GM18861 (cell line): ENCODE measurements around the gene ATAD1.
A peak's percentile ranks its signal among the peaks of the same experiment; 100 is the strongest.
"Not testable (repeated sequence)": the region's sequence is repeated elsewhere in the genome, so short reads cannot be mapped to it uniquely, and the experiment has no call there.

Experiments used
- ATAC-seq: cut with Tn5 transposase; IDR thresholded peaks from one replicate; pipeline ENCODE4 v1.9.1; 2021; ENCODE audit not compliant: unreplicated experiment

ATAD1 gene

GRCh38 chr10:87760195-87760905 lies 57.7 kb downstream of the ATAD1 start:
- no peak for ATAC-seq

GRCh38 chr10:87759551-87759950 lies 58.5 kb downstream of the ATAD1 start:
- ATAC-seq, result no peak

- no peak for ATAC-seq
Measured at GRCh38 chr10:87757685-87758084, 60.3 kb downstream of the ATAD1 start.

DNA sequence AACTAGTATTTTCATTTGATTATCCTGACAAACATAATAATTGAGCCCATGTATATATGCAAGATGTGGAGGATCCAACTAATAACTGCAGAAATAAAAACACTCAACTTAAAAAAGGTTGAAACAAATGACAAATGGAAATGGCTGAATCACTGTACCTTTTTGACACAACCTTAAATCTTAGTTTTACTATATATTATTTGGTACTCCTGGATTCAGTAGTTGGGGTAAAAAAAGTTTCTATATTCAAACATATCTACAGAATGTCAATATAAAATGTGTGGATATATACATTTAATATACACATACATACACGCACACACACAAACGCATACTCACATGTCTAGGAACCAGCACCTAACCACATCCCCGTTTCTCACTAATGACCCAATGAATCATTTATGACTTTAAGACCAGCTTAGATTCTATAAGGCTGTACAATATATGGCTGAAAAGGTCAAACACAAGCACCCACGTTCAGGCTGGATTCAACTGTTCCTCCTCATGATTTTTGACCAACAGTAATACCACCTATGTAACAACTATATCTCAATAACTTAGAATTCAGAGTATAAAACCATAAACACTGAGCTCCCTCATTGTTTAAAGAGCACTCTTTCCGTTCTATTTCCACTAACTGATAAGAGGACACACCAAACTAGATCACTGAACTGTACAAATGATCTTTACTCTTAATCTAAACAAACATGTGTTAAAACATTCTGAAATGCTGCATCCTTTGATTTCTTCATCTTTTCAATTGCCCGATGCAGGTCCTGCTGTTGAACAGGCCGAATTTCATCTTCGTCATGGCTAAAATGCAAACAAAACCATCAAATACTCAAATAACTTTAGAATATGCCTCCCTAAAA lies 63.8 kb downstream of the ATAD1 start:
- no peak for ATAC-seq

DNA sequence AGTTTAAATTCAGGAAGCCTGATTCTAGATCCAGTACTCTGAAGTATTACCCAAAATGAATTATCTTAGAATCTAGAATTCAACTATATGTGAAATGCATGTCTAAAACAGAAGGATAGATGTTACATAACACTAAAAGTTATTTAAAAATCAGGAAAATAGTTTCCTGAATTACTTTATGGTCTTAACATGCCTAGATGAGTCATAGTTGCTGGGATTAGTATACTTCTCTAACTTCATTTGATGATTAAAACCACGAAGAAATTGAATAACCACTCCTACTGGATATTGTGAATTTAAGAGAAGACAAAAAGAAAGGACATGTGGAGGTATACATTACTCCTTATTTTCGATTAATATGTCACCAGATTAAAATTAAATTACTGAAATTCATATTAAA lies 65.5 kb downstream of the ATAD1 start:
- ATAC-seq, result no peak

GRCh38 chr10:87751274-87751673 lies 66.8 kb downstream of the ATAD1 start:
- no peak for ATAC-seq

DNA sequence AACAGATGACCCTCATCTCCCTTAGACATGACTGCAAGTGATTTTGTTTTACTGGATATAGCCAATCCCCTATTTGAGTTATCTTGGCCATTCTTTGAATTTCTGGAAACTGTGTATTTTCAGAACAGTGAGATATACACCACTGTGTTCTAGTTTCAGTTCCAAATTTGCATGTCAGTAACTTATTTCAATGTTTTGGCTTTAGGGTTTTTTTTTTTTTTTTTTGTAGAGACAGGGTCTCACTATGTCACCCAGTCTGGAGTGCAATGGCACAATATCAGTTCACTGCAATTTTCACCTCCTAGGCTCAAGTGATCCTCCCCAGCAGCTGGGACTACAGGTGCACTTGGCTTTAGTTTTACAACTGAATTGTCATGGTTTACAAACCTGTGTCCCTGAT lies 67.2 kb downstream of the ATAD1 start:
- ATAC-seq, result peak; percentile 49

- ATAC-seq, result no peak
Measured at GRCh38 chr10:87750001-87750671, 67.9 kb downstream of the ATAD1 start.

DNA sequence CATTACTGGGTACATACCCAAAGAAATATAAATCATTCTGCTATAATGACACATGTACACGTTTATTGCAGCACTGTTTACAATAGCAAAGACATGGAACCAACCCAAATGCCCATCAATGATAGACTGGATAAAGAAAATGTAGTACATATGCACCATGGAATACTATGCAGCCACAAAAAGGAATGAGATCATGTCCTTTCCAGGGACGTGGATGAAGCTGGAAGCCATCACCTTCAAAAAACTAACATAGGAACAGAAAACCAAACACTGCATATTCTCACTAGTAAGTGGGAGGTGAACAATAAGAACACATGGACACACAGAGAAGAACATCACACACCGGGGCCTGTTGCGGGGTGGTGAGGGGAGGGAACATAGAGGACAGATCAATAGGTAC lies 69.8 kb downstream of the ATAD1 start:
- ATAC-seq, result not testable (repeated sequence)

DNA sequence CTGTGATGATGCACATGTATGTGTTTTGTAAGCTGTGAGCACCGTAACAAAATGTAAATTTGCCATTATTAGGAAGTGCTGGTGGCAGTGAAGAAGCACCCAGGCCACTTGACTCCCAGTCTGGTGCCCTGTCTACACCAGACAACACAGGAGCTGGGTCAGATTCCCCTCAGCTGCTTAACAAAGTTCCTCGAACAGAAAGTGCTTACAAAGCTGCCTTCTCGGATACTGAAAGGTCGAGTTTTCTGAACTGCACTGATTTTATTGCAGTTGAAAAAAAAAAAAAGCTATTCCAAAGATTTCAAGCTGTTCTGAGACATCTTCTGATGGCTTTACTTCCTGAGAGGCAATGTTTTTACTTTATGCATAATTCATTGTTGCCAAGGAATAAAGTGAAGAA lies 71.1 kb downstream of the ATAD1 start:
- ATAC-seq, result no peak

GRCh38 chr10:87744606-87745005 lies 73.4 kb downstream of the ATAD1 start:
- ATAC-seq, result no peak

DNA sequence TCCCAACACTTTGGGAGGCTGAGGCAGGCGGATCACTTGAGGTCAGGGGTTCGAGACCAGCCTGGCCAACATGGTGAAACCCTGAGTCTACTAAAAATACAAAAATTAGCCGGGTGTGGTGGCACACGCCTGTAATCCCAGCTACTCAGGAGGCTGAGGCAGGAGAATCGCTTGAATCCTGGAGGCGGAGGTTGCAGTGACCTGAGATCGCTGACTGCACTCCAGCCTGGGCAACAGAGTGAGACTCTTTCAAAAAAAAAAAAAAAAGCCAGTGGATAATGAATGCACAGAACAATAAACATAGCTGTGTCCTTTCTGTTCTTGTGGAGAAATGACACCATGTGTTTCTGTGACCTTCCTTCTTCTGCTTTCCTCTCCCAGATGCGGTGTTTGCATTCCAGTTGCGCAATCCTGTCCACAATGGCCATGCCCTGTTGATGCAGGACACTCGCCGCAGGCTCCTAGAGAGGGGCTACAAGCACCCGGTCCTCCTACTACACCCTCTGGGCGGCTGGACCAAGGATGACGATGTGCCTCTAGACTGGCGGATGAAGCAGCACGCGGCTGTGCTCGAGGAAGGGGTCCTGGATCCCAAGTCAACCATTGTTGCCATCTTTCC lies 74.9 kb downstream of the ATAD1 start:
- not testable (repeated sequence) for ATAC-seq

DNA sequence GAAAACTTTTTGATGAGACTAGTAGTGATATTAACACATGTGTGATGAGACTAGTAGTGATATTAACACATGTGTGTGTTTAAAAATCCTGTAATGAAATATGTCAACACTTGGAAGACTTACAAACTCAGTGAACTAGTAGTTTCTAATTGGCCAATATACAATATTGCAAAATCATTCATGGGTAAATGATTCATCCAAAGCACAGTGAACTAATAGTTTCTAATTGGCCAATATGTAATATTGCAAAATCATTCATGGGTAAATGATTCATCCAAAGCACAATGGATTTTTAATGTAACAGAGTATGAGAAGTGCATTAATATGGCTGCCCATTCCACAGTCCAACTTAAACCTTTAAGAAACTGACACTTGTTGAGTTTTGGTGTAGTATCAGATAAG lies 77.8 kb downstream of the ATAD1 start:
- no peak for ATAC-seq

DNA sequence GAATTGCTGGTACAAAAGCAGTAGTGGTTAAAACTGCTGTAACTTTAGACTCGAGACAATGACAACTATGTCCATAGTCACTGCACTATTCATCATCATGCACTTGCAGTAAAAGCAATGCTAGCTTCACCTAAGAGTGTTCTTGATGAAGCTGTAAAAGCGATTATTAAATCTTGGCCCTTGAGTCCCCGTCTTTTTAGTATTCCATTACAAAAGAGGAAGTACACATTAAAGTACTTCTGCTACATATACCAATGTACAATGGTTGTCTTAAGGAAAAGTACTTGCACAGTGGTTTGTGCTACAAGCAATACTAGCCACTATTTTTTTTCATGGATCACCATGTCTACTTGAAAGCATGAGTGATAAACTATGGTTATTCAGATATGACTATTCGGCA lies 78.3 kb downstream of the ATAD1 start:
- ATAC-seq, result no peak

DNA sequence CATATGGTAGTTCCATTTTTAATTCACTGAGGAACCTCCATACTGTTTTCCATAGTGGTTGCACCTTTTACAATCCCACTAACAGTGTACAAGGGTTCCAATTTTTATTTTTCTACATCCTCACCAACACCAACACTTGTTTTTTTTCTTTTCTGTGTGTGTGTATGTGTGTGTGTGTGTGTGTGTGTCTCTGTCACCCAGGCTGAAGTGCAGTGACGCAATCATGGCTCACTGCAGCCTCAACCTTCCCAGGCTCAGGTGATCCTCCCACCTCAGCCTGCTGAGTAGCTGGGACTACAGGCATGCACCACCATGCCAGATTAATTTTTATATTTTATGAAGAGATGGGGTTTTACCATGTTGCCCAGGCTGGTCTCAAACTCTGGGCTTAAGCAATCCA lies 79.8 kb downstream of the ATAD1 start:
- ATAC-seq, result not testable (repeated sequence)

- ATAC-seq, result no peak
Measured at GRCh38 chr10:87734987-87735827, 82.8 kb downstream of the ATAD1 start.

GRCh38 chr10:87733081-87733480 lies 84.9 kb downstream of the ATAD1 start:
- ATAC-seq, result no peak

- no peak for ATAC-seq
Measured at GRCh38 chr10:87729940-87730339, 88.1 kb downstream of the ATAD1 start.

DNA sequence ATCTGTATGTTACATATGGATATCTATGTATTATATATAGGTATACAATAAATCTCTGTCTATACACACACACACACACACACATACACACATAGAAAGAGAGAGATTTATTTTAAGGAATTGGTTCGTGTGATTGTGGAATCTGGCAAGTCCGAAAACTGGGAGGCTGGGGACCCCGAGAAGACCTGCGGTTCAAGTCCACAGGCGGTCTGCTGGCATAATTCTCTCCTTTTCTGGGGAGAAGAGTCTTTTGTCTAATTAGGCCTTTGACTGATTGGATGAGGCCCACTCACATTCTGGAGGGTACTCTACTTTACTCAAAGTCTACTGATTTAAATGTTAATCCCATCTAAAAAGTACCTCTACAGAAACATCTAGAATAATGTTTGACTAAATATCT lies 93.2 kb downstream of the ATAD1 start:
- no peak for ATAC-seq

GRCh38 chr10:87723500-87723899 lies 94.5 kb downstream of the ATAD1 start:
- ATAC-seq, result no peak
